PFSK-1 (cell line): ENCODE results near the gene RPL31.

ENCODE experiments used
- FOXP2 ChIP-seq: optimal IDR thresholded peaks from 2 replicates; pipeline ENCODE3; 2011; ENCODE audit warnings: borderline replicate concordance, control low read depth, inconsistent platforms; ENCODE audit not compliant: insufficient read depth; ENCODE audit errors: extremely low read length, extremely low read depth
- POLR2AphosphoS5 ChIP-seq: IDR thresholded peaks from 2 replicates; pipeline ENCODE4 v1.6.1; 2012; ENCODE audit warnings: low read depth, mild to moderate bottlenecking, control low read depth, low read length, moderate library complexity
- REST ChIP-seq, 2 experiments: IDR thresholded peaks; 2 replicates each; pipeline versions ENCODE4 v1.6.1 to v1.8.0; 2011 to 2012; ENCODE audit warnings: low read depth in 2 of 2, low read length in 2 of 2, control low read depth in 1 of 2, inconsistent platforms in 1 of 2, mild to moderate bottlenecking in 1 of 2, moderate library complexity in 1 of 2; ENCODE audit not compliant: insufficient read depth in 1 of 2
- SIN3A ChIP-seq: IDR thresholded peaks from 2 replicates; pipeline ENCODE4 v1.6.1; 2012; ENCODE audit warnings: mild to moderate bottlenecking, low read length, moderate library complexity, borderline replicate concordance; ENCODE audit not compliant: insufficient read depth
- TAF1 ChIP-seq: IDR thresholded peaks from 2 replicates; pipeline ENCODE4 v1.6.1; 2012; ENCODE audit warnings: low read length, control low read depth, borderline replicate concordance; ENCODE audit not compliant: insufficient read depth

- TF ChIP-seq POLR2AphosphoS5 (no peak), TAF1 (no peak), SIN3A (no peak), REST (IDR thresholded peaks at IDR 0.05; ENCODE audit: insufficient read depth in 1 of 2, low read depth in 2 of 2, low read length in 2 of 2) (no peak), FOXP2 (no peak)
Measured at GRCh38 chr2:100995309-100996075, 6.6 kb upstream of the RPL31 start.
